ENCODE measurements around the gene HIVEP3.

HIVEP3 gene

DNA sequence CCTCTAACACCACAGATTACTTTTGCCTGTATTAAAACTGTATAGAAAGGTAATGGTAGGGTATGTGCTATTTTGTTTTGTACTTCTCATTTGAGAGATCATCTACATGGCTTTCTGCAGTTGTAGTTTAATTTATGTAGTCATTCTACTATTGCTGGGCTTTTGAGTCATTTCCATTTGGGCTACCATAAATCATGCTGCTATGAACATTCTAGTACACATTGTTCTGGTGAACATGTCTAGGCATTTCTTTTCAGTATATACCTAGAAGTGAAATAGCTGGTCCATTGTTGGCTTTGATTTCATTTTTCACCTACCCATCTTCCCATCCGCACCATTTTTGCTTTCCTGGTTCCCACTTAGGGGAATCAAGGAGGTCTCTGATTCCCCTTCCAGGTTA, 453.0 kb downstream of the HIVEP3 start:
- Histone ChIP-seq H3K79me2 (ENCODE audit: insufficient read depth, low read length) (no peaks in the 10 kb centered on the region), H3K36me3 (ENCODE audit: insufficient read depth, low read length) (no peaks in the 10 kb centered on the region), H3K27me3 (ENCODE audit: insufficient read depth, low read length, poor library complexity) (peaks cover 19% of the 10 kb centered on the region), H3K27ac (ENCODE audit: low read length) (no peak overlapping the region), H2AFZ (ENCODE audit: low read depth, low read length) (no peak overlapping the region), H3K4me2 (ENCODE audit: insufficient read depth, low read length) (no peak overlapping the region), H4K20me1 (ENCODE audit: insufficient read depth, low read length) (peaks cover 8% of the 10 kb centered on the region; the same call in 1 of the 2 replicates), H3K4me3 (ENCODE audit: low read depth in 1 of 2, low read length in 2 of 2) (no peak overlapping the region), H3K9ac (ENCODE audit: low read depth, low read length) (no peak overlapping the region), H3K9me3 (ENCODE audit: insufficient read depth, low read length, severe bottlenecking) (no peaks in the 10 kb centered on the region), H3K4me1 (ENCODE audit: insufficient read depth, low read length) (no peaks in the 10 kb centered on the region)
- no peak for ATAC-seq (ENCODE audit: insufficient read depth, low read depth)
- DNase-seq = no peak
- TF ChIP-seq, protein P1, sequence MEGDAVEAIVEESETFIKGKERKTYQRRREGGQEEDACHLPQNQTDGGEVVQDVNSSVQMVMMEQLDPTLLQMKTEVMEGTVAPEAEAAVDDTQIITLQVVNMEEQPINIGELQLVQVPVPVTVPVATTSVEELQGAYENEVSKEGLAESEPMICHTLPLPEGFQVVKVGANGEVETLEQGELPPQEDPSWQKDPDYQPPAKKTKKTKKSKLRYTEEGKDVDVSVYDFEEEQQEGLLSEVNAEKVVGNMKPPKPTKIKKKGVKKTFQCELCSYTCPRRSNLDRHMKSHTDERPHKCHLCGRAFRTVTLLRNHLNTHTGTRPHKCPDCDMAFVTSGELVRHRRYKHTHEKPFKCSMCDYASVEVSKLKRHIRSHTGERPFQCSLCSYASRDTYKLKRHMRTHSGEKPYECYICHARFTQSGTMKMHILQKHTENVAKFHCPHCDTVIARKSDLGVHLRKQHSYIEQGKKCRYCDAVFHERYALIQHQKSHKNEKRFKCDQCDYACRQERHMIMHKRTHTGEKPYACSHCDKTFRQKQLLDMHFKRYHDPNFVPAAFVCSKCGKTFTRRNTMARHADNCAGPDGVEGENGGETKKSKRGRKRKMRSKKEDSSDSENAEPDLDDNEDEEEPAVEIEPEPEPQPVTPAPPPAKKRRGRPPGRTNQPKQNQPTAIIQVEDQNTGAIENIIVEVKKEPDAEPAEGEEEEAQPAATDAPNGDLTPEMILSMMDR (IDR thresholded peaks at IDR 0.05; ENCODE audit: borderline replicate concordance, extremely low read depth, low read length, poor library complexity, severe bottlenecking) = no peak
- no peak for TF ChIP-seq EZH2 (IDR thresholded peaks at IDR 0.05; ENCODE audit: borderline replicate concordance, low read depth, low read length, severe bottlenecking)

DNA sequence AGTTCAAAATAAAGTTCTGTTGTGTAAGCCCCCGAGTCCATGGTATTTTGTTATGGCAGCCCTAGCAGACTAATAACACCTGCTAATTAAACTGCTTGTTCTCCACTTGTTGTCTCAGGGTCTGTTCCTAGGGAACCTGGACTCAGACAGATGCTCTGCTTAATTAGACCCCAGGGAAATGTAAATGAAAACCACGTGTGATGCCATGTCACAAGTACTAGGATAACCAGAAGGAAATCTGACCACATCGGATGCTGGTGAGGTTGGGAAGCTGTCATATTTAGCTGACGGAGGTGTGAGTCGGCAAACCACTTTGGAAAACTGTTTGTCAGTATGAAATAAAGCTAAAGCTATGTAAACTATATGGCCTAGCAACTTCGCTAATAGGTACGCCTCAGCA, 453.8 kb downstream of the HIVEP3 start:
- Histone ChIP-seq H3K4me3 (ENCODE audit: low read depth in 1 of 2, low read length in 2 of 2) (no peak overlapping the region), H3K27ac (ENCODE audit: low read length) (no peak overlapping the region), H4K20me1 (ENCODE audit: insufficient read depth, low read length) (peaks cover 8% of the 10 kb centered on the region; the same call in 1 of the 2 replicates), H2AFZ (ENCODE audit: low read depth, low read length) (no peak overlapping the region), H3K9me3 (ENCODE audit: insufficient read depth, low read length, severe bottlenecking) (no peaks in the 10 kb centered on the region), H3K27me3 (ENCODE audit: insufficient read depth, low read length, poor library complexity) (peaks cover 19% of the 10 kb centered on the region), H3K79me2 (ENCODE audit: insufficient read depth, low read length) (no peaks in the 10 kb centered on the region), H3K4me2 (ENCODE audit: insufficient read depth, low read length) (no peak overlapping the region), H3K4me1 (ENCODE audit: insufficient read depth, low read length) (no peaks in the 10 kb centered on the region), H3K36me3 (ENCODE audit: insufficient read depth, low read length) (no peaks in the 10 kb centered on the region), H3K9ac (ENCODE audit: low read depth, low read length) (no peak overlapping the region)
- TF ChIP-seq, protein P1 (IDR thresholded peaks at IDR 0.05; ENCODE audit: borderline replicate concordance, extremely low read depth, low read length, poor library complexity, severe bottlenecking) = no peak
- TF ChIP-seq EZH2 (IDR thresholded peaks at IDR 0.05; ENCODE audit: borderline replicate concordance, low read depth, low read length, severe bottlenecking) = no peak
- no peak for DNase-seq
- no peak for ATAC-seq (ENCODE audit: insufficient read depth, low read depth)

DNA sequence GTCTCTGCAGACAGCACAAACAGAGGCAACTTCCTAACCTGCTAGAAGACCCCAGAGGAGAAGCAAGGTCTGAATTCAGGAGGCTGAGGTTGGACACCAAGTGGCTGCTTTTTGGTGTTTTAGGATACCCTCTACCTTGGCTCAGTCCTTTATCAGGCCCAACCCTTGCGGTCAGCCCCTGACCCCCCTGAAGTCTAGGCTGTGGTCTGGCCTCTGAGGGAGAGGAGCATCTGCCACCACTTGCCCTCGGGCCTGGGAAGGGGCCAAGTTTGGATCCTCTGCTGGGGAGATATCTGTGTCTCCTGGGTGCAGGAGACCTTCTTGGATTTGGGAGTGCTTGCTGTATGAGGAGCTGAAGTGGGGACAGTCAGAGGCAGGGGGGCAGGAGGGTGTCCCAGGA, 455.2 kb downstream of the HIVEP3 start:
- DNase-seq (no peak), ATAC-seq (ENCODE audit: insufficient read depth, low read depth) (no peak)
- Histone ChIP-seq H3K27ac (ENCODE audit: low read length) (no peak overlapping the region), H4K20me1 (ENCODE audit: insufficient read depth, low read length) (0 out of 2 replicates have a peak, but pooled peaks cover 4% of the 10 kb centered on the region), H3K4me2 (ENCODE audit: insufficient read depth, low read length) (no peak overlapping the region), H2AFZ (ENCODE audit: low read depth, low read length) (no peak overlapping the region), H3K4me1 (ENCODE audit: insufficient read depth, low read length) (no peaks in the 10 kb centered on the region), H3K79me2 (ENCODE audit: insufficient read depth, low read length) (no peaks in the 10 kb centered on the region), H3K27me3 (ENCODE audit: insufficient read depth, low read length, poor library complexity) (peaks cover 19% of the 10 kb centered on the region), H3K36me3 (ENCODE audit: insufficient read depth, low read length) (no peaks in the 10 kb centered on the region), H3K9ac (ENCODE audit: low read depth, low read length) (no peak overlapping the region), H3K9me3 (ENCODE audit: insufficient read depth, low read length, severe bottlenecking) (no peaks in the 10 kb centered on the region), H3K4me3 (ENCODE audit: low read depth in 1 of 2, low read length in 2 of 2) (no peak overlapping the region)
- no peak for TF ChIP-seq EZH2 (IDR thresholded peaks at IDR 0.05; ENCODE audit: borderline replicate concordance, low read depth, low read length, severe bottlenecking)
- TF ChIP-seq, protein P1 (IDR thresholded peaks at IDR 0.05; ENCODE audit: borderline replicate concordance, extremely low read depth, low read length, poor library complexity, severe bottlenecking) = no peak

DNA sequence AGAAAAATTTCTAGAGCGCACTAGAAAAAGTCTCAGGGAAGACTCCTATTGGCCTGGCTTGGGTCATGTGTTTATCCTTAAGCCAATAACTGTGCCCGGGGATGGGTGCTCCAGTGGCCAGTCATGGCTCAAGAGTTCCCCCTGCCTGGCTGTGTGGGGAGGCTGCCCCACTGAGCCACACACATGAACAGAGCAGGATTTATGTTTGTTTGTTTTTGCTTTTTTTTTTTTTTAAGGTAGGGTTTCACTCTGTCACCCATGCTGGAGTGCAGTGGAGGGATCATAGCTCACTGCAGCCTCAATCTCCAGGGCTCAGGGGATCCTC, 456.1 kb downstream of the HIVEP3 start:
- no peak overlapping the region for H3K4me3 ChIP-seq (ENCODE audit: low read depth in 1 of 2, low read length in 2 of 2)
- no peaks in the 10 kb centered on the region for H3K9me3 ChIP-seq (ENCODE audit: insufficient read depth, low read length, severe bottlenecking)
- H3K9ac ChIP-seq (ENCODE audit: low read depth, low read length) = no peak overlapping the region
- H2AFZ ChIP-seq (ENCODE audit: low read depth, low read length) = no peak overlapping the region
- H3K4me2 ChIP-seq (ENCODE audit: insufficient read depth, low read length) = no peak overlapping the region
- 0 out of 2 replicates have a peak, but pooled peaks cover 4% of the 10 kb centered on the region for H4K20me1 ChIP-seq (ENCODE audit: insufficient read depth, low read length)
- ATAC-seq (ENCODE audit: insufficient read depth, low read depth) (no peak), DNase-seq (no peak)
- TF ChIP-seq, protein P1 (IDR thresholded peaks at IDR 0.05; ENCODE audit: borderline replicate concordance, extremely low read depth, low read length, poor library complexity, severe bottlenecking) = no peak
- no peak for TF ChIP-seq EZH2 (IDR thresholded peaks at IDR 0.05; ENCODE audit: borderline replicate concordance, low read depth, low read length, severe bottlenecking)
- H3K27me3 ChIP-seq (ENCODE audit: insufficient read depth, low read length, poor library complexity) = peaks cover 19% of the 10 kb centered on the region
- no peaks in the 10 kb centered on the region for H3K79me2 ChIP-seq (ENCODE audit: insufficient read depth, low read length)
- H3K36me3 ChIP-seq (ENCODE audit: insufficient read depth, low read length) = no peaks in the 10 kb centered on the region
- H3K27ac ChIP-seq (ENCODE audit: low read length) = no peak overlapping the region
- no peaks in the 10 kb centered on the region for H3K4me1 ChIP-seq (ENCODE audit: insufficient read depth, low read length)

Data from DND-41 (cell line).